Activated CD8-positive, alpha-beta T cell treated with anti-CD3 and anti-CD28 coated beads for 36 hours (primary cell): ENCODE measurements around the gene PAK6. TPM values are rescaled to one million over a fixed set of nuclear protein-coding genes. Genes with fewer than 3 reads are reported as not detected.

Experiments
- ATAC-seq: fragments of 200-7000 bp; cut with Tn5 transposase; one replicate; pipeline ENCODE4 v1.10.0; 2021; ENCODE audit warnings: mild to moderate bottlenecking, moderate library complexity
- CTCF ChIA-PET: fragments of 350-600 bp; sonication (Branson Sonifier 250); formaldehyde crosslinking; loops from one replicate; lab custom pipeline; 2021; ENCODE audit warnings: antibody characterized with exemption; lab: Charles Lee
- POLR2A ChIA-PET: fragments of 350-600 bp; sonication (Branson Sonifier 250); formaldehyde crosslinking; loops from one replicate; lab custom pipeline; 2021; ENCODE audit warnings: antibody characterized with exemption; lab: Charles Lee
- DNase-seq: peaks from one replicate; pipeline ENCODE4 v3.0.0-alpha.2; 2020
- H3K27ac Mint-ChIP-seq: one replicate; pipeline ENCODE4 v1.8.0; 2021; ENCODE audit warnings: mild to moderate bottlenecking, mixed read lengths
- H3K27me3 Mint-ChIP-seq: one replicate; pipeline ENCODE4 v1.8.0; 2021; ENCODE audit warnings: mixed read lengths
- H3K36me3 Mint-ChIP-seq: one replicate; pipeline ENCODE4 v1.8.0; 2021; ENCODE audit warnings: low read depth, mixed read lengths
- H3K4me1 Mint-ChIP-seq: one replicate; pipeline ENCODE4 v1.8.0; 2021; ENCODE audit warnings: low read depth, mixed read lengths
- H3K4me3 Mint-ChIP-seq: one replicate; pipeline ENCODE4 v1.8.0; 2021; ENCODE audit warnings: mild to moderate bottlenecking, moderate library complexity, mixed read lengths
- H3K9me3 Mint-ChIP-seq: one replicate; pipeline ENCODE4 v1.8.0; 2021; ENCODE audit warnings: mixed read lengths
- CTCF ChIP-seq: fragments of 200-600 bp; IDR thresholded peaks from one replicate; pipeline ENCODE4 v1.8.0; 2022; ENCODE audit warnings: antibody characterized with exemption, mild to moderate bottlenecking
- intact Hi-C: fragments of 100-400 bp; cut with micrococcal nuclease; formaldehyde crosslinking; loops from one replicate; pipeline ENCODE4 v1.10.0; 2022
- total RNA-seq, 2 experiments: library from RNA; stranded (reverse); gene quantifications; one replicate each; pipeline ENCODE4 v1.2.3, GENCODE V29; 2021

The PAK6 gene
- total RNA-seq, 2 experiments from 2014 or later: 0.67 to 0.83 TPM

- no peaks in the 10 kb centered on the region for H3K4me1 Mint-ChIP-seq
- H3K36me3 Mint-ChIP-seq: no peaks in the 10 kb centered on the region
- DNase-seq: peak; percentile 18
- no peaks in the 10 kb centered on the region for H3K9me3 Mint-ChIP-seq
- ChIA-PET CTCF (interaction anchor here (10.6 to 14.6 kb wide), 2 partner anchors 7 to 45 kb away, joined by 88 to 595 read pairs; partner anchors contain the start of genes INAFM2 and PLCB2), POLR2A (no interaction called here)
- TF ChIP-seq CTCF: no peak
- H3K27ac Mint-ChIP-seq: no peak overlapping the region
- intact Hi-C loops: no loop called here
- no peak overlapping the region for H3K4me3 Mint-ChIP-seq
- no peaks in the 10 kb centered on the region for H3K27me3 Mint-ChIP-seq
- peak; percentile 64 for ATAC-seq
Observed at GRCh38 chr15:40266828-40267304, 28.0 kb downstream of the PAK6 start.

GRCh38 chr15:40267670-40268069, 28.8 kb downstream of the PAK6 start:
- no peaks in the 10 kb centered on the region for H3K36me3 Mint-ChIP-seq
- intact Hi-C loops: no loop called here
- H3K27me3 Mint-ChIP-seq: no peaks in the 10 kb centered on the region
- no peak overlapping the region for H3K27ac Mint-ChIP-seq
- DNase-seq: no peak
- CTCF ChIA-PET: interaction anchor here (14.6 kb wide), 1 partner anchor 45 kb away, joined by 595 read pairs; the partner anchor contains the start of genes INAFM2 and PLCB2
- no peak overlapping the region for H3K4me3 Mint-ChIP-seq
- no peak for ATAC-seq
- no peaks in the 10 kb centered on the region for H3K4me1 Mint-ChIP-seq
- POLR2A ChIA-PET: no interaction called here
- no peaks in the 10 kb centered on the region for H3K9me3 Mint-ChIP-seq
- TF ChIP-seq CTCF: no peak

- no peak for TF ChIP-seq CTCF
- no peaks in the 10 kb centered on the region for H3K9me3 Mint-ChIP-seq
- no peaks in the 10 kb centered on the region for H3K27me3 Mint-ChIP-seq
- H3K4me3 Mint-ChIP-seq: no peak overlapping the region
- ChIA-PET POLR2A (no interaction called here), CTCF (interaction anchor here (1.2 to 14.6 kb wide), 5 partner anchors 10 to 224 kb away, joined by 3 to 595 read pairs (median 17); partner anchors contain the start of genes INAFM2, PAK6 and PLCB2)
- H3K27ac Mint-ChIP-seq: no peak overlapping the region
- no peaks in the 10 kb centered on the region for H3K4me1 Mint-ChIP-seq
- DNase-seq (no peak), ATAC-seq (no peak)
- intact Hi-C loops: no loop called here
- H3K36me3 Mint-ChIP-seq: no peaks in the 10 kb centered on the region
Observed at GRCh38 chr15:40269604-40270003, 30.7 kb downstream of the PAK6 start.

- intact Hi-C loops: no loop called here
- POLR2A ChIA-PET: no interaction called here
Observed at GRCh38 chr15:40270246-40270995, 31.6 kb downstream of the PAK6 start.

More at GRCh38 chr15:40270246-40270995, 31.6 kb downstream of the PAK6 start:
- no peak for TF ChIP-seq CTCF
- H3K36me3 Mint-ChIP-seq: no peaks in the 10 kb centered on the region
- ATAC-seq (no peak), DNase-seq (no peak)
- CTCF ChIA-PET: interaction anchor here (1.2 to 14.6 kb wide), 5 partner anchors 9 to 225 kb away, joined by 3 to 595 read pairs (median 17); partner anchors contain the start of genes INAFM2, PAK6 and PLCB2
- H3K9me3 Mint-ChIP-seq: no peaks in the 10 kb centered on the region
- no peak overlapping the region for H3K27ac Mint-ChIP-seq
- H3K4me1 Mint-ChIP-seq: no peaks in the 10 kb centered on the region
- H3K4me3 Mint-ChIP-seq: no peak overlapping the region
- H3K27me3 Mint-ChIP-seq: no peaks in the 10 kb centered on the region
